ENCODE results near the gene ITGAX. TPM values are rescaled to one million over a fixed set of nuclear protein-coding genes. Genes with fewer than 3 reads are reported as not detected.

Gene ITGAX
- total and polyA plus RNA-seq, 10 of the 15 experiments (the other 5 are each of a cell fraction or from before 2014, with no cell fraction given) = 1.6 to 37.9 (median 17.9) TPM

DNA sequence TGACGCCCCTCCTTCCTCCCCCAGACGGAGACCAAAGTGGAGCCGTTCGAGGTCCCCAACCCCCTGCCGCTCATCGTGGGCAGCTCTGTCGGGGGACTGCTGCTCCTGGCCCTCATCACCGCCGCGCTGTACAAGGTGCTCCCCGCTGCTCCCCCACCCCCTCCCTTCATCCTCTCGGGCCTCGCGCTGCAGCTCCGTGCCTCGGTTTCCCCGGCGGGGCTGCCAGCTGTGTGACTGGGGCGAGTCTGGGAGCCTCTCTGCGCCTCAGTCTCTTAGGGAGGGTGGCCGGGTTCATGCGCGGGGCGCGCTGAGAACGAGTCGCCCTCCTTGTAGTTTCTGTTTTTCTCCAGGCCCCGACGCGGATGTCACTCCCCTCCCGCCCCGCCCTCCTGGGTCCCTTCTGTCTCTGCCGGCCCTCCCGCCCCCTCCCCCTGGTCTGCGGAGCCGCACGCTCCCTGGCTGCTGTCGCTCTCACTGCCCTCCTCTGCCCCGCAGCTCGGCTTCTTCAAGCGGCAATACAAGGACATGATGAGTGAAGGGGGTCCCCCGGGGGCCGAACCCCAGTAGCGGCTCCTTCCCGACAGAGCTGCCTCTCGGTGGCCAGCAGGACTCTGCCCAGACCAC is 23.7 kb upstream of the ITGAX start:
- Histone ChIP-seq H3K9ac (ENCODE audit: control insufficient read depth, insufficient read depth, low read length) (no peak overlapping the region), H3K79me2 (ENCODE audit: control insufficient read depth, insufficient read depth, low read length) (no peaks in the 10 kb centered on the region), H3K4me2 (ENCODE audit: control insufficient read depth, insufficient read depth) (peak overlapping the region; percentile 75), H3K27ac (ENCODE audit: control insufficient read depth, insufficient read depth) (no peak overlapping the region), H3K36me3 (ENCODE audit: control insufficient read depth in 2 of 2, insufficient read depth in 2 of 2, low read length in 1 of 2) (no peaks in the 10 kb centered on the region), H3K27me3 (replicated peaks in 1 of 2; ENCODE audit: control insufficient read depth in 2 of 2, insufficient read depth in 2 of 2, low read length in 1 of 2) (no peaks in the 10 kb centered on the region), H4K20me1 (ENCODE audit: control insufficient read depth, insufficient read depth) (no peaks in the 10 kb centered on the region), H3K9me3 (replicated peaks; ENCODE audit: control insufficient read depth, insufficient read depth, low read length) (no peaks in the 10 kb centered on the region), H3K4me3 (peak overlapping the region; percentile 44; the same call in 1 of the 2 replicates), H3K4me1 (ENCODE audit: control insufficient read depth, insufficient read depth, low read length) (peaks cover 3% of the 10 kb centered on the region; the same call in 1 of the 2 replicates), H2AFZ (ENCODE audit: control insufficient read depth, low read depth, low read length) (no peak overlapping the region; the same call in 1 of the 2 replicates)
- FAIRE-seq = no peak
- no peak for DNase-seq (ENCODE audit: low read depth, low spot score)
- ChIA-PET POLR2A (no interaction called here), SMC1A (ENCODE audit: uncharacterized antibody, unreplicated experiment) (no interaction called here), RAD21 (ENCODE audit: unreplicated experiment) (interaction anchor here (0.9 kb wide), 1 partner anchor 13 kb away, joined by 3 read pairs; no protein-coding TSS in a partner anchor), CTCF (interaction anchor here (2.7 kb wide), 1 partner anchor 377 kb away, joined by 9 read pairs; no protein-coding TSS in a partner anchor)
- BruUV-seq (replicated peaks) = no TSS peak
- no peak for ATAC-seq
- 4% methylated on average over 20 of the region's 46 CpGs for WGBS (ENCODE audit: insufficient coverage, insufficient replicate concordance, low lambda C conversion rate, missing lambda C conversion rate)
- in situ Hi-C loops (cut with MboI) (no loop called here), intact Hi-C loops (cut with micrococcal nuclease; ENCODE audit: unreplicated experiment) (loop anchor here (5.0 kb wide), 1 partner anchor 129 kb away; the partner anchor contains the start of gene PYCARD)
- TF ChIP-seq BACH1 (IDR thresholded peaks at IDR 0.05; ENCODE audit: borderline replicate concordance) (no peak), EZH2 (IDR thresholded peaks at IDR 0.05; ENCODE audit: borderline replicate concordance, control insufficient read depth, low read depth, low read length) (no peak)

DNA sequence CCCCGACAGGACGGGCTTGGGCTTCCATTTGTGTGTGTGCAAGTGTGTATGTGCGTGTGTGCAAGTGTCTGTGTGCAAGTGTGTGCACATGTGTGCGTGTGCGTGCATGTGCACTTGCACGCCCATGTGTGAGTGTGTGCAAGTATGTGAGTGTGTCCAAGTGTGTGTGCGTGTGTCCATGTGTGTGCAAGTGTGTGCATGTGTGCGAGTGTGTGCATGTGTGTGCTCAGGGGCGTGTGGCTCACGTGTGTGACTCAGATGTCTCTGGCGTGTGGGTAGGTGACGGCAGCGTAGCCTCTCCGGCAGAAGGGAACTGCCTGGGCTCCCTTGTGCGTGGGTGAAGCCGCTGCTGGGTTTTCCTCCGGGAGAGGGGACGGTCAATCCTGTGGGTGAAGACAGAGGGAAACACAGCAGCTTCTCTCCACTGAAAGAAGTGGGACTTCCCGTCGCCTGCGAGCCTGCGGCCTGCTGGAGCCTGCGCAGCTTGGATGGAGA is 23.1 kb upstream of the ITGAX start:
- RAD21 ChIA-PET (ENCODE audit: unreplicated experiment) = interaction anchor here (0.9 kb wide), 1 partner anchor 13 kb away, joined by 3 read pairs; no protein-coding TSS in a partner anchor
- H2AFZ ChIP-seq (ENCODE audit: control insufficient read depth, low read depth, low read length) = no peak overlapping the region
- H4K20me1 ChIP-seq (ENCODE audit: control insufficient read depth, insufficient read depth) = no peaks in the 10 kb centered on the region
- DNase-seq (ENCODE audit: low read depth, low spot score) (no peak), ATAC-seq (no peak), FAIRE-seq (peak; percentile 13)
- no TSS peak for BruUV-seq (replicated peaks)
- in situ Hi-C loops (cut with MboI) (no loop called here), intact Hi-C loops (cut with micrococcal nuclease; ENCODE audit: unreplicated experiment) (loop anchor here (5.0 kb wide), 1 partner anchor 130 kb away; the partner anchor contains the start of gene PYCARD)
- 0 out of 2 replicates have a peak overlapping the region, but pooled peaks have one; percentile 44 for H3K4me3 ChIP-seq
- H3K9ac ChIP-seq (ENCODE audit: control insufficient read depth, insufficient read depth, low read length) = no peak overlapping the region
- H3K36me3 ChIP-seq (ENCODE audit: control insufficient read depth in 2 of 2, insufficient read depth in 2 of 2, low read length in 1 of 2) = no peaks in the 10 kb centered on the region
- peaks cover 3% of the 10 kb centered on the region; the same call in 1 of the 2 replicates for H3K4me1 ChIP-seq (ENCODE audit: control insufficient read depth, insufficient read depth, low read length)
- no peak overlapping the region for H3K27ac ChIP-seq (ENCODE audit: control insufficient read depth, insufficient read depth)
- H3K27me3 ChIP-seq (replicated peaks in 1 of 2; ENCODE audit: control insufficient read depth in 2 of 2, insufficient read depth in 2 of 2, low read length in 1 of 2) = no peaks in the 10 kb centered on the region
- no peaks in the 10 kb centered on the region for H3K79me2 ChIP-seq (ENCODE audit: control insufficient read depth, insufficient read depth, low read length)
- POLR2A ChIA-PET = no interaction called here
- 91% methylated on average over 23 of the region's 23 CpGs for WGBS (ENCODE audit: insufficient coverage, insufficient replicate concordance, low lambda C conversion rate, missing lambda C conversion rate)
- H3K4me2 ChIP-seq (ENCODE audit: control insufficient read depth, insufficient read depth) = 0 out of 2 replicates have a peak overlapping the region, but pooled peaks have one; percentile 47
- TF ChIP-seq, protein P1, sequence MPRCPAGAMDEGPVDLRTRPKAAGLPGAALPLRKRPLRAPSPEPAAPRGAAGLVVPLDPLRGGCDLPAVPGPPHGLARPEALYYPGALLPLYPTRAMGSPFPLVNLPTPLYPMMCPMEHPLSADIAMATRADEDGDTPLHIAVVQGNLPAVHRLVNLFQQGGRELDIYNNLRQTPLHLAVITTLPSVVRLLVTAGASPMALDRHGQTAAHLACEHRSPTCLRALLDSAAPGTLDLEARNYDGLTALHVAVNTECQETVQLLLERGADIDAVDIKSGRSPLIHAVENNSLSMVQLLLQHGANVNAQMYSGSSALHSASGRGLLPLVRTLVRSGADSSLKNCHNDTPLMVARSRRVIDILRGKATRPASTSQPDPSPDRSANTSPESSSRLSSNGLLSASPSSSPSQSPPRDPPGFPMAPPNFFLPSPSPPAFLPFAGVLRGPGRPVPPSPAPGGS (IDR thresholded peaks at IDR 0.05; ENCODE audit: borderline replicate concordance, insufficient read depth, low read depth, low read length, poor library complexity, severe bottlenecking) = peak; percentile 100
- 0 out of 2 replicates have a peak, but pooled peaks have one; percentile 61 for TF ChIP-seq TCF3 (IDR thresholded peaks at IDR 0.05; ENCODE audit: borderline replicate concordance, insufficient read depth, low read depth, low read length)
- peak; percentile 27 for TF ChIP-seq MYC (IDR thresholded peaks at IDR 0.05; ENCODE audit: insufficient read depth, insufficient read length, insufficient replicate concordance, low read length, severe bottlenecking)
- TF ChIP-seq, protein P2, sequence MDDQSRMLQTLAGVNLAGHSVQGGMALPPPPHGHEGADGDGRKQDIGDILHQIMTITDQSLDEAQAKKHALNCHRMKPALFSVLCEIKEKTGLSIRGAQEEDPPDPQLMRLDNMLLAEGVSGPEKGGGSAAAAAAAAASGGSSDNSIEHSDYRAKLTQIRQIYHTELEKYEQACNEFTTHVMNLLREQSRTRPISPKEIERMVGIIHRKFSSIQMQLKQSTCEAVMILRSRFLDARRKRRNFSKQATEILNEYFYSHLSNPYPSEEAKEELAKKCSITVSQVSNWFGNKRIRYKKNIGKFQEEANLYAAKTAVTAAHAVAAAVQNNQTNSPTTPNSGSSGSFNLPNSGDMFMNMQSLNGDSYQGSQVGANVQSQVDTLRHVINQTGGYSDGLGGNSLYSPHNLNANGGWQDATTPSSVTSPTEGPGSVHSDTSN (IDR thresholded peaks at IDR 0.05; ENCODE audit: insufficient replicate concordance, low read depth, low read length) = peak; percentile 75
- TF ChIP-seq, protein P3, sequence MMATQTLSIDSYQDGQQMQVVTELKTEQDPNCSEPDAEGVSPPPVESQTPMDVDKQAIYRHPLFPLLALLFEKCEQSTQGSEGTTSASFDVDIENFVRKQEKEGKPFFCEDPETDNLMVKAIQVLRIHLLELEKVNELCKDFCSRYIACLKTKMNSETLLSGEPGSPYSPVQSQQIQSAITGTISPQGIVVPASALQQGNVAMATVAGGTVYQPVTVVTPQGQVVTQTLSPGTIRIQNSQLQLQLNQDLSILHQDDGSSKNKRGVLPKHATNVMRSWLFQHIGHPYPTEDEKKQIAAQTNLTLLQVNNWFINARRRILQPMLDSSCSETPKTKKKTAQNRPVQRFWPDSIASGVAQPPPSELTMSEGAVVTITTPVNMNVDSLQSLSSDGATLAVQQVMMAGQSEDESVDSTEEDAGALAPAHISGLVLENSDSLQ (IDR thresholded peaks at IDR 0.05) = no peak
- no peaks in the 10 kb centered on the region for H3K9me3 ChIP-seq (replicated peaks; ENCODE audit: control insufficient read depth, insufficient read depth, low read length)
- CTCF ChIA-PET = interaction anchor here (2.2 to 2.7 kb wide), 3 partner anchors 63 to 378 kb away, joined by 4 to 9 read pairs (median 8); no protein-coding TSS in a partner anchor
- SMC1A ChIA-PET (ENCODE audit: uncharacterized antibody, unreplicated experiment) = interaction anchor here (2.4 kb wide), 1 partner anchor 52 kb away, joined by 13 read pairs; no protein-coding TSS in a partner anchor

Measured in GM12878 (cell line).